AG04450 (cell line): Measurements from ENCODE around the gene ACVRL1. TPM values are rescaled to one million over a fixed set of nuclear protein-coding genes. Genes with fewer than 3 reads are reported as not detected.

Experiments used
- CTCF ChIA-PET: fragments of 300-600, 350-600 bp; formaldehyde crosslinking; extraction: SDS; loops from one replicate; lab custom pipeline; 2022; ENCODE audit warnings: antibody characterized with exemption, inconsistent platforms; lab: Charles Lee
- POLR2A ChIA-PET: fragments of 350-600 bp; formaldehyde crosslinking; extraction: SDS; loops from one replicate; lab custom pipeline; 2021; ENCODE audit warnings: antibody characterized with exemption, inconsistent platforms; lab: Yijun Ruan, JAX
- DNase-seq: peaks from one replicate; pipeline ENCODE4 v3.0.0-alpha.2; 2011; ENCODE audit warnings: low read depth, low spot score
- H3K27ac ChIP-seq: one replicate; pipeline ENCODE4 v1.5.1; 2012; ENCODE audit warnings: low read depth, low read length, control low read depth
- H3K27me3 ChIP-seq: one replicate; pipeline ENCODE4 v1.6.0; 2012; ENCODE audit warnings: low read length; ENCODE audit not compliant: control insufficient read depth, insufficient read depth
- H3K4me3 ChIP-seq: 2 replicates; pipeline ENCODE4 v1.5.1; 2011; ENCODE audit warnings: mild to moderate bottlenecking, low read depth, low read length, control low read depth
- H3K9me3 ChIP-seq: 2 replicates; pipeline ENCODE4 v1.5.1; 2012; ENCODE audit warnings: low read length; ENCODE audit not compliant: control insufficient read depth, insufficient read depth
- CTCF ChIP-seq: IDR thresholded peaks from 2 replicates; pipeline ENCODE4 v1.5.1; 2011; ENCODE audit warnings: low read depth, low read length, control low read depth, inconsistent platforms
- polyA plus RNA-seq: library from polyadenylated mRNA; depleted of rRNA; stranded (reverse); fragments of >200 nt; gene quantifications from 2 replicates; pipeline ENCODE4 v1.2.3, GENCODE V29; 2011

ACVRL1 gene
- polyA plus RNA-seq, 1 experiment: 11.1 TPM

- no peak for DNase-seq
Observed at GRCh38 chr12:51913071-51914033, 6.0 kb downstream of the ACVRL1 start.

GRCh38 chr12:51914034-51914923, 7.0 kb downstream of the ACVRL1 start:
- no peak for TF ChIP-seq CTCF
- no peak for DNase-seq
- CTCF ChIA-PET: interaction anchor here (1.0 to 5.4 kb wide), 2 partner anchors 8 to 9 kb away, joined by 9 to 43 read pairs; no protein-coding TSS in a partner anchor
- POLR2A ChIA-PET: no interaction called here
- Histone ChIP-seq H3K27ac (no peak overlapping the region), H3K4me3 (no peak overlapping the region), H3K27me3 (no peaks in the 10 kb centered on the region), H3K9me3 (no peaks in the 10 kb centered on the region; the same call in 1 of the 2 replicates)

More at GRCh38 chr12:51913071-51914033, 6.0 kb downstream of the ACVRL1 start:
- POLR2A ChIA-PET: no interaction called here
- CTCF ChIA-PET: interaction anchor here (0.7 to 5.4 kb wide), 3 partner anchors 9 to 55 kb away, joined by 4 to 43 read pairs (median 7); no protein-coding TSS in a partner anchor
- Histone ChIP-seq H3K27me3 (no peaks in the 10 kb centered on the region), H3K4me3 (no peak overlapping the region), H3K27ac (no peak overlapping the region), H3K9me3 (no peaks in the 10 kb centered on the region; the same call in 1 of the 2 replicates)
- no peak for TF ChIP-seq CTCF

GRCh38 chr12:51915003-51915625, 7.8 kb downstream of the ACVRL1 start:
- POLR2A ChIA-PET: no interaction called here
- Histone ChIP-seq H3K9me3 (no peaks in the 10 kb centered on the region; the same call in 1 of the 2 replicates), H3K27ac (no peak overlapping the region), H3K27me3 (no peaks in the 10 kb centered on the region), H3K4me3 (no peak overlapping the region)
- CTCF ChIA-PET: interaction anchor here (1.0 kb wide), 1 partner anchor 8 kb away, joined by 9 read pairs; no protein-coding TSS in a partner anchor
- no peak for TF ChIP-seq CTCF
- no peak for DNase-seq

- Histone ChIP-seq H3K27ac (no peak overlapping the region), H3K27me3 (no peaks in the 10 kb centered on the region), H3K9me3 (no peaks in the 10 kb centered on the region; the same call in 1 of the 2 replicates), H3K4me3 (no peak overlapping the region)
- POLR2A ChIA-PET: no interaction called here
- CTCF ChIA-PET: no interaction called here
- TF ChIP-seq CTCF: no peak
- DNase-seq: no peak
Observed at GRCh38 chr12:51915951-51916350, 8.6 kb downstream of the ACVRL1 start.
